NT2/D1 (cell line): ENCODE results near the gene TESMIN.

Source experiments
- DNase-seq: peaks from one replicate; pipeline ENCODE4 v3.0.0-alpha.2; 2011; ENCODE audit warnings: low read depth, low spot score
- H3K27me3 ChIP-seq: 2 replicates; pipeline ENCODE4 v1.6.0; 2011; ENCODE audit warnings: mild to moderate bottlenecking; ENCODE audit not compliant: insufficient read length, insufficient read depth
- H3K36me3 ChIP-seq: 2 replicates; pipeline ENCODE4 v1.6.1; 2011; ENCODE audit warnings: mild to moderate bottlenecking, low read length, mixed read lengths; ENCODE audit not compliant: insufficient read depth, insufficient read length
- H3K4me1 ChIP-seq: 2 replicates; pipeline ENCODE4 v1.5.1; 2011; ENCODE audit not compliant: insufficient read depth, insufficient read length
- H3K4me3 ChIP-seq: 2 replicates; pipeline ENCODE4 v1.5.1; 2011; ENCODE audit warnings: low read depth; ENCODE audit not compliant: insufficient read length
- H3K9ac ChIP-seq: 2 replicates; pipeline ENCODE4 v1.6.0; 2011; ENCODE audit warnings: low read depth; ENCODE audit not compliant: insufficient read length
- H3K9me3 ChIP-seq: 2 replicates; pipeline ENCODE4 v1.5.1; 2011; ENCODE audit warnings: mild to moderate bottlenecking, low read length; ENCODE audit not compliant: insufficient read depth
- SUZ12 ChIP-seq: IDR thresholded peaks from 2 replicates; pipeline ENCODE4 v1.6.1; 2011; ENCODE audit not compliant: insufficient read length, insufficient read depth; ENCODE audit errors: extremely low read depth
- YY1 ChIP-seq: IDR thresholded peaks from 2 replicates; pipeline ENCODE4 v1.6.1; 2011; ENCODE audit not compliant: insufficient read length, insufficient read depth
- ZNF274 ChIP-seq: IDR thresholded peaks from 2 replicates; pipeline ENCODE4 v1.6.1; 2011; ENCODE audit warnings: mild to moderate bottlenecking, low read depth, low read length

TESMIN gene

DNA sequence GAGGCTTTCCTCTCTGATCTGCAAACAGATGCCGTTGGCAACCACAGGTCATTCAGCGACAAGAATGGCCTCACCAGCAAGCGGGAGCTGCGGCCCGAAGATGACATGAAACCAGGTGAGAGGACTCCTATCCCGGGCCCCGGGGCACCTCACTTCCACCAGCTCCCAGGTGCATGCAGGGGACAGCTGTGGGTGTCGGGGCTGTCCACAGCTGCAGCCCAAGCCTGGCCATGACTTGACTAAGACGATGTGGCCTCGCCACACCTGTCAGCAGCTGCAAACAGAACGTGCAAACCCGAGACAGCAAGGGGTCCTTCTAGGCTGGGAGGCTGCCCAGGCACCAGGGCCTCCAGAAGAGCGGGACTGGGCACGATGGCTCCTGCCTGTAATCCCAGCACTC, 63.3 kb downstream of the TESMIN start:
- Histone ChIP-seq H3K27me3 (peaks cover 35% of the 10 kb centered on the region), H3K36me3 (peaks cover 48% of the 10 kb centered on the region), H3K4me1 (peaks cover 13% of the 10 kb centered on the region), H3K9ac (no peak overlapping the region), H3K9me3 (no peaks in the 10 kb centered on the region), H3K4me3 (no peak overlapping the region)
- TF ChIP-seq ZNF274 (no peak), YY1 (no peak), SUZ12 (no peak)
- no peak for DNase-seq

DNA sequence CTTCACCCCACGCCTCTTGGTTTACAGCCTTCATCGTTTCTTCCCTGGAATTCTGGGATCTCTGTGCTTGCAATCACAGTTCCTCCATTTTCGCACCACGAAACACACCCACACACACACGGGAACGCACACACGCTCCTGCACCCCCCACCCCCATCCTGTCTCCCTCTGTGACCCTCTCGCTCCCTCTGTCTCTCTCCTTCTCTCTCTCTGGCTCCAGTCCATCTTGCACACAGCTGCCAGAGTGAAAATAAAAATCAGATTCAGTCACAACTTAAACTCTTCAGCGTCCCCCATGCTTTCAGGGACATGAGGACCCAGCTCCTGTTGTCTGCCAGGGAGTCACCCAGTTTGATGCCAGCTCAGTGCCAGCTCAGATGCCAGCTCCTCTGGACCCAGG, 64.0 kb downstream of the TESMIN start:
- Histone ChIP-seq H3K9ac (no peak overlapping the region), H3K36me3 (peaks cover 48% of the 10 kb centered on the region), H3K9me3 (no peaks in the 10 kb centered on the region), H3K4me1 (peaks cover 13% of the 10 kb centered on the region), H3K27me3 (peaks cover 41% of the 10 kb centered on the region), H3K4me3 (no peak overlapping the region)
- TF ChIP-seq YY1 (no peak), ZNF274 (no peak), SUZ12 (no peak)
- DNase-seq: no peak

DNA sequence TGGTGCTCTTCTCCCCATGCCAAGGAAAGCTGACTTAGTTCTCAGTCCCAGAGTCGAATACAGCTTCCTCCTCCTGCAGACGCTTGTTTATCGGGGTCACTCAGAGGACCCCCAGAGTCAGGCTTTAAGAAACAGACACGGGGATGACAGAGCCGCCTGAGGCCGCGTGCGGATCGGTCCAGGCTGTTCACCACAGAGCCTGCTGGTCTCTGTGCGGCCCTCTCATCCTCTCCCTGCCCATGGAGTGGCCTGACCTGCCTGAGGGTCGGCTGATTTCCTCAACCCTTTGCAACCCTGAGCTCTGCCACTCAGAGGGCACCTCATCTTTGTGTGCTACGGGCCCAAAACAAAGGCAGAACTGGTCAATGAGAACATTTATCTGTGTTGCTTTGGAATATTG, 64.8 kb downstream of the TESMIN start:
- no peak for DNase-seq
- no peak overlapping the region for H3K4me3 ChIP-seq
- no peak overlapping the region for H3K9ac ChIP-seq
- peaks cover 13% of the 10 kb centered on the region for H3K4me1 ChIP-seq
- TF ChIP-seq SUZ12 (no peak), ZNF274 (no peak), YY1 (no peak)
- H3K9me3 ChIP-seq: no peaks in the 10 kb centered on the region
- peaks cover 41% of the 10 kb centered on the region for H3K27me3 ChIP-seq
- peaks cover 47% of the 10 kb centered on the region for H3K36me3 ChIP-seq

DNA sequence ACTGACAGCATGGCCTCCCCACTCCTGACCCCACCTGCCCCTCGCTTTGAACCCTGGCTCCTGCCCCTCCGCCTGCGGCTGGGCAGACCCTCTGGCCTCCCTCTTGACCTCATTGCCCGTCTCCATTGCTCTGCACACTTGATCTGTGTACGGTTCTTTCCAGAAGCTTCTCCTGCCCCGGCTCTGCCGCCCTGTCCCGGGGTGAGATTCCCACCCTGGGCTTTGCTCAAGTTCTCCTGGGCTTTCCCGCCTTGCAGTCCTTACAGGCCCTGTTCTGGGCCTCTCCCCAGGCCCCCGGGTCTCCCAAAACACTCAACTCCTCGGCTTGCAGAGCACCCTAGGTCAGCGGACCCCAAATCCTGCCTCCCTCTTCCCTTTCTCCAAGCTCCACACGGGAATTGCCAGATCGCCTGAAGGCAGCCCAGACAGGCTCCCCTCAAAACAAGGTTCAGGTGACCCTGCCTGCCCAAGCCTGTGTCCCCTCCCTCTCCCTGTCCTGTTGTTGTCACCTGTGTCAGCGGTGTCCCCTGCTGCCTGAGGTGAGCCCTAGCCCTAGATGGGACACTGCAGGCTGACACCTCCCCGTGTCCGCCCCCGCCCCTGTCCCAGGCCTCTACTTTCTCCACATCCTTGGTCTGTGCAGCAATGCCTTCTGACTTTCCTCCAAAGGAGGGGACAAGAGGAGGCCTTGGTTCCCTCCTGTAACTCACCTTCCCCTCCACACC, 65.5 kb downstream of the TESMIN start:
- peak overlapping the region; percentile 53 for H3K4me3 ChIP-seq
- H3K9me3 ChIP-seq: no peaks in the 10 kb centered on the region
- no peak for DNase-seq
- H3K9ac ChIP-seq: peak overlapping the region; percentile 76
- no peak for TF ChIP-seq SUZ12
- TF ChIP-seq YY1: no peak
- peaks cover 13% of the 10 kb centered on the region for H3K4me1 ChIP-seq
- H3K27me3 ChIP-seq: peaks cover 41% of the 10 kb centered on the region
- peaks cover 43% of the 10 kb centered on the region for H3K36me3 ChIP-seq

DNA sequence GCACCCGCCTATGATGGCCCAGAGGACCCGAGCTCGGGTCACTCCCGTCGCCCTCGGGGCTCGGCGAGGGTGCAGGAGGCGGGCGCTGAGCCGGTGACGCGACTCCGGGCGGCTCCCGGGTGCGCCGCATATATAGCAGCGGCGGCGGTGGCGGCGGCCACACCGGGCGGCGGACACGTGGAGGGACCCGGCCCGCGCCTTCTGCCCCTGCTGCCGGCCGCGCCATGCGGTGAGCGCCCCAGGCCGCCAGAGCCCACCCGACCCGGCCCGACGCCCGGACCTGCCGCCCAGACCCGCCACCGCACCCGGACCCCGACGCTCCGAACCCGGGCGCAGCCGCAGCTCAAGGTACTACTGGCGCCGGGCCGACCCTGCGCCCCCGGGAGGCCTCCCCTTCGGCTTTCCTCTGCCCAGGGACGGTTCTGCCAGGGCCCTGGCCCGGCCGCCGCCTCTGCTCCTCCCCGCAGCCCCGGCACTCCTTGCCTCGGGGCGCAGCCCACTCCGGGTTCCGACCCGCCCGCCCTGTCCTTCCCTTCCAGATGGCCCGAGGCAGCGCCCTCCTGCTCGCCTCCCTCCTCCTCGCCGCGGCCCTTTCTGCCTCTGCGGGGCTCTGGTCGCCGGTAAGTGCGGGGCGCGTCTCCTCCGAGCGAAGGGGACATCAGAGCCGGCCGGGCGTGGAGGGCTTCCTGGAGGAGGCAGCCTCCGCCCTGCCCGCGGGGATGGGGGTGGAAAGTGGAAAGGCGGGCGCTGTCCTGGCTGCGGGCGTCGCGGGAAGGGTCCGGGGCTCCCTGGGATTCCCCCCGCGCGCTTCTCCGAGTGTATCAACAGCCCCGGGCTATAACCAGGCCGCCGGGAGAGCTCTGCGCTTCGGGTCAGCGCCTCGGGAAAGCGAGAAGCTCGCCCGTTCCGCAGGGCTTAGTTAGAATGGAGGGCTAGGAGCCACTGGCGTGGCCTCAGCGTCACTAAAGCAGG, 66.6 kb downstream of the TESMIN start, which contains the start of gene GAL:
GAL (plus strand) TSS at position 160 of the 972 bp plus-strand sequence; CDS start at position 540, 380 bp downstream.
- no peak for TF ChIP-seq YY1
- no peak for TF ChIP-seq SUZ12
- TF ChIP-seq ZNF274: no peak
- Histone ChIP-seq H3K9ac (peak within 1 kb of the TSS; percentile 76), H3K4me3 (peak within 1 kb of the TSS; percentile 53), H3K27me3 (peaks cover 41% of the 10 kb centered on the region), H3K4me1 (peaks cover 13% of the 10 kb centered on the region), H3K9me3 (no peaks in the 10 kb centered on the region), H3K36me3 (peaks cover 38% of the 10 kb centered on the region)
- no peak for DNase-seq

DNA sequence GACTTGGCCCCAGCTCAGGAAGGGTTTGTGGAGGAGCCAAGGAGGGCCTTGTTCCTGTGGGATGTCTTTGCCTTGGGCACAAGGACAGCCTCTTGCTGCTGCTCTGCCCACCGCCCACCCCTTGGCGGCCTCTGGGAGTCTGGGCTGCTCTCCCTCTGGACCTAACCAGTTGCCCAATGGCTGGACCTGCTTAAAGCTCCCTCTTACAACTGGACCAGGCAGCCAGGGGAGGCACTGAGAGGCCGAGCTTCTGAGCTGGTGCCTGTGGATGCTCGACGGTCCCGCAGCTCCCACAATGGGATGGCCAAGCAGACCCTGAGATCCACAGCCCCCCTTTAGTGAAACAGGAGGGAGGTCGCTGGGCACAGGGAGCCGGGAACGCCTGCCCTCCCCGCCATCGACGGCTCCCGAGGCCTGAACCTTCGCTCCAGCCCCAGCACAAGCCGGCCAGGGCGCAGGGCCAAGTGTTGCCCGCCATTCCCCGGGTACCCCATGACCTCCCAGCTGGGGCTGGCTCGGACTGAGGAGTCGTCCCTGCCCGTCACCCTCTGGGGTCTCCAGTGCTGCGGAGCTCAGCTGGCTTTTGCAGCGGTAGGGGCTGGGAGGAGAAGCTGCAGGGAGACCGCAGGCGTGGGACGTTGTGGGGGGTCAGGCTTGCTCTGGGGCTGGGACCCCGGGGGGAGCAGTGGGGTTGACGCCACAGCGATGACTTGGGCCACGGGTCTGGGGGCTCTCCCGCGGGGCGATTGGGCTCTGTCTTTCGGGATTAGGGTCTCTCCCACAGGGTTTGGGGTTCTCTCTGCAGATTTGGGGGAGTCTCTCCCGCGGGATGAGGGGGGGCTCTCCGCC, 67.6 kb downstream of the TESMIN start:
- peaks cover 41% of the 10 kb centered on the region for H3K27me3 ChIP-seq
- H3K4me3 ChIP-seq: peak overlapping the region; percentile 53
- no peak for TF ChIP-seq YY1
- TF ChIP-seq SUZ12: no peak
- no peak for TF ChIP-seq ZNF274
- no peaks in the 10 kb centered on the region for H3K9me3 ChIP-seq
- H3K9ac ChIP-seq: peak overlapping the region; percentile 76
- peaks cover 13% of the 10 kb centered on the region for H3K4me1 ChIP-seq
- H3K36me3 ChIP-seq: peaks cover 32% of the 10 kb centered on the region
- DNase-seq: no peak
